Measurements from ENCODE around the gene SCG3.
A peak's percentile ranks its signal among the peaks of the same experiment; 100 is the strongest.
"Not testable (repeated sequence)": the region's sequence is repeated elsewhere in the genome, so short reads cannot be mapped to it uniquely, and the experiment has no call there.

Gene SCG3

GRCh38 chr15:51681303-51681963 is at the start of gene SCG3:
TSS of gene SCG3 (plus strand) at chr15:51681503. CDS start at chr15:51681756, 253 bp downstream.
- DNase-seq = peak; percentile 88

DNA sequence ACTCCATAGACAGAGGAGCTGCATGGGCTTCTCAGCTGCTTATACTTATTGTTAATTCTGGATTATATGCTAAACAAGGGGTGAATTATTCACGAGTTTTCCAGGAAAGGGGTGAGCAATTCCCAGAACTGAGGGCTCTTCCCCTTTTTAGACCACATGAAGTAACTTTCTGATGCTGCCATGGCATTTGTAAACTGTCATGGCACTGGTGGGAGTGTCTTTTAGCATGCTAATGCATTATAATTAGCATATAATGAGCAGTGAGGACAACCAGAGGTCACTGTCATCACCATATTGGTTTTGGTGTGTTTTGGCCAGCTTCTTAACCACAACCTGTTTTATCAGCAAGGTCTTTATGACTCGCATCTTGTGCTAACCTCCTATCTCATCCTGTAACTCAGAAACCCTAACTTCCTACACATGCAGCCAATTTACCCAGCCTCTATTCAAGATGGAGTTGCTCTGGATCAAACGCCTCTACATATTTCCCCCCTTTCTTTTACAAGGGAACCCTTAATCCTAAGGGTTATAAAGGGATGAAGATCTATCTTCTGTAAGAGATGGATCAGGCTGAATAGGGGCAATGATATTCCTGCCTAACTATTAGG is 46.6 kb upstream of the SCG3 start:
- DNase-seq = no peak

GRCh38 chr15:51641490-51642130 is 39.7 kb upstream of the SCG3 start:
- DNase-seq = no peak

DNA sequence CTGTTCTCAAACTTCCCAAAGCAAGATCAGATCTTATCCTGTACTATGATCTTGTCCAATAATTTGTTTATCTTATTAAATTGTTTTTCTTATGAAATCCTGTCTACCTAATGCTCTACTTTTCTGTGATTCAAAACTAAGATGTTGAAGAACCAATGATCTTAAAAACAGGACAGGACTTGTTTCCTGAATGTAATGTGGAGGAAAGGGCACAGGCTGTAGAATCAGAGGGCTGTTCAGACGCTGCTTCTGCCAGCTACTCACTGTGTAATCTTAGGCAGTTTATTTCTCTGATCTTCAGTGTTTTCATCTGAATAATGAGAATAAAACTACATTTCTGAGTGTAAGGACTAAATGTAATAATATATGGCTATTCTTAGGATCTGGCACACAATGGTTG is 38.6 kb upstream of the SCG3 start:
- no peak for DNase-seq

DNA sequence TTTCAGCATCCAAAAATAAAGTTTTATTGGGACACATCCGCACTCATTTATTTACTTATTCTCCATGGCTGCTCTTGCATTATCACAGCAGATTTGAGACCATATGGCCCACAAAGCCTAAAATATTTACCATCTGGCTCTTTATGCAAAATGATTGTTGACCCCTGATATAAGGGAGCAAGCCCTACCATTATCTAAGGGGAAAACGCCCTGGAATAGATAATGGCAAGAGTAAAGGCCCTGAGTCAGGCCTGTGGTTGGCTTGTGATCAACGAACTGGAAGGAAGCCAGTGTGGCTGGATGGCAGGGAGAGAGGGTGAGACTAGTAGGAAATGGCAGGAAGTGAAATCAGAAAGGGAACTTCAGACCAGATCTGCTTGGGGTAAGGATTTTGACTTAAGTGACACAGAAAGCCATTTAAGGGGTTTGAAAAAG is 34.2 kb upstream of the SCG3 start:
- DNase-seq = no peak

DNA sequence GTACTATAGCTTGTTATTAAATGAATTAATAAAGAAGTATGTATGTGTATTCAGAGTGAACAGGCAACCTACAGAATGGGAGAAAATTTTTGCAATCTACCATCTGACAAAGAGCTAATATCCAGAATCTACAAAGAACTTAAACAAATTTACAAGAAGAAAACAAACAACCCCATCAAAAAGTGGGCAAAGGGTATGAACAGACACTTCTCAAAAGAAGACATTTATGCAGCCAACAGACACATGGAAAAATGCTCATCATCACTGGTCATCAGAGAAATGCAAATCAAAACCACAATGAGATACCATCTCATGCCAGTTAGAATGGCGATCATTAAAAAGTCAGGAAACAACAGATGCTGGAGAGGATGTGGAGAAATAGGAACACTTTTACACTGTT is 33.2 kb upstream of the SCG3 start:
- not testable (repeated sequence) for DNase-seq

- not testable (repeated sequence) for DNase-seq
Observed at GRCh38 chr15:51648643-51649042, 32.7 kb upstream of the SCG3 start.

- DNase-seq = no peak
Observed at GRCh38 chr15:51649659-51650521, 31.4 kb upstream of the SCG3 start.

GRCh38 chr15:51652084-51652668 is 29.1 kb upstream of the SCG3 start:
- no peak for DNase-seq

DNA sequence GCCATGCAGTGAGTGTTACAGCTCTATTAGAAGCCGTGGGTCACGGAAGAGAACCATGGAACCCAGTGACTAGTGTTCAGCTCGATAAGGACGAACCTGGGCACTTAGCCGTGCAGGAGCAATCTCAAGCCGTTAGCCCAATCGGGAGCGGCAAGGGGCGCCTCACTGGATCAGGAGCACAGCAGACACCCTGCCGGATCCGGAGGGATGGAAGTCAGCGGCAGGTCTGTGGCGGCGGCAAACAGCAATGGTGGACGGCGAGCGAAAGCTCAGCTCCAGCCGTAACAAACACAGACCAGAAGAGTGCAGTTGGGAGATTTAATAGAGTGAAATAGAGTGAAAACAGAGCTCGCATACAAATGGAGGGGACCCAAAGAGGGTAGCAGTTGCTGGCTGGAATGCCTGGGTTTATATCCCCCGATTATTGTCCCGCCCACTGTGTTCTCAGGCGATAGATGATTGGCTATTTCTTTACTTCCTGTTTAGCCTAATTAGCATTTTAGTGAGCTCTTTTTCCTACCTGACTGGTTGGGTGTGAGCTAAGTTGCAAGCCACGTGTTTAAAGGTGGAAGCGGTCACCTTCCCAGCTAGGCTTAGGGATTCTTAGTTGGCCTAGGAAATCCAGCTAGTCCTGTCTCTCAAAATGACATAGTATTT is 25.8 kb upstream of the SCG3 start:
- DNase-seq = not testable (repeated sequence)

- no peak for DNase-seq
Observed at GRCh38 chr15:51658664-51659063, 22.6 kb upstream of the SCG3 start.

- DNase-seq = no peak
Observed at GRCh38 chr15:51661072-51661471, 20.2 kb upstream of the SCG3 start.

DNA sequence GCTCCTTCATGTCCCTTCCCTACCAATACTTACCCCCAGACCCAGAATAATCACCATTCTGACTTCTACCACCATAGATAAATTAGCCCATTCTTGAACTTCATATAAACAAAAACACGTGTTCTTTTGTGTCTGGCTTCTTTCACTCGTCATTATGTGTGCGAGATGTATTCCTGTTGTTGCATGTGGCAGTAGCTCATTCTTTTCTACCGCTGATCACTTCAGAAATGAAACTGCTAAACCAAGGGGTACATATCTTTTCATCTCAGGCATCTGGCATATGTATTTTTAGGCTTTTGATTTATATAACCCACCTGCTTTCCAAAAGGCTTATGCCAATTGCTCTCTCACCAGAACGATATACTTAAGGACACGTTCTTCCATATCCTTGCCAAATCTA is 13.8 kb upstream of the SCG3 start:
- no peak for DNase-seq

DNA sequence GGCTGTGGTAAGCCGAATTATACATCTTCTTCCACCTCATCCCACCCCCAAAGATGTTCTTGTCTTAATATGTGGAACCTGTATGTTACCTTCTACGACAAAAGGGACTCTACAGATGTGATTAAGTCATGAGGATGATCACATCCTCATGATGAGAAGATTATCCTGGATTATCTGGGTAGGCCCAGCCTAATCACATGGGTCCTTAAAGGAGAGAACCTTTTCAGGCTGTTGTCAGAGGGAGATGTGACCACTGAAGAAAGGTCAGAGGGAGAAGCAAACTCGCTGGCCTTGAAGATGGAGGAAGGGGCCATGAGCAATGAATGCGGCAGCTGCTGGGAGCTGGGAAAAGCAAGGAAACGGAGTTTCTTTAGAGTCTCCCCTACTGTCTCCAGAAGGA is 12.9 kb upstream of the SCG3 start:
- no peak for DNase-seq

GRCh38 chr15:51669381-51669780 is 11.9 kb upstream of the SCG3 start:
- DNase-seq = no peak

DNA sequence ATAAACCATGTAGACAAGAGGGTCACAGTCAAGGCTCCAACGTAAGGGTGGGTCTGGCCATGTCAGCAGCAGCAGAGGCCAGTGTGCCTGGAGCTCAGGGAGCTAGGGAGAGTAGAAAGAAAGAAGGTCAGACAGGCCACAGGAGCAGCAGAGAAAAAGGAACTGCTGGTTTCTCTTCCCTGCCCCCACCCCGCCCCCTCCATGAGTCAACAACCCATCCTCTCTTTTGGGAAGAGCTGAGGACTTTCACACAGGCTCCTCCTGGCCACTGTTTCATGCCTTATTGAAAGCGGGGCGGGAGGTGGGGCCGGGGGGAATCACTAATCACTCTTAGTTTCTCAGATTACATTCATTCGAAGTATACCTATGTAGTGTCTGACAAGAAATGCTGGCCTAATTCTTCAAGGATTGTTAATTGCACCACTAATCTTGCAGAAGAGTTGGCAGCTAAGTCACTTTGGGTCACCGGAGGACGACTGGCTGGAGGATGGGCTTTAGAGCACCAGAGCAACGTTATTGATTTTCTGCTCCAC is 9.1 kb upstream of the SCG3 start:
- no peak for DNase-seq

DNA sequence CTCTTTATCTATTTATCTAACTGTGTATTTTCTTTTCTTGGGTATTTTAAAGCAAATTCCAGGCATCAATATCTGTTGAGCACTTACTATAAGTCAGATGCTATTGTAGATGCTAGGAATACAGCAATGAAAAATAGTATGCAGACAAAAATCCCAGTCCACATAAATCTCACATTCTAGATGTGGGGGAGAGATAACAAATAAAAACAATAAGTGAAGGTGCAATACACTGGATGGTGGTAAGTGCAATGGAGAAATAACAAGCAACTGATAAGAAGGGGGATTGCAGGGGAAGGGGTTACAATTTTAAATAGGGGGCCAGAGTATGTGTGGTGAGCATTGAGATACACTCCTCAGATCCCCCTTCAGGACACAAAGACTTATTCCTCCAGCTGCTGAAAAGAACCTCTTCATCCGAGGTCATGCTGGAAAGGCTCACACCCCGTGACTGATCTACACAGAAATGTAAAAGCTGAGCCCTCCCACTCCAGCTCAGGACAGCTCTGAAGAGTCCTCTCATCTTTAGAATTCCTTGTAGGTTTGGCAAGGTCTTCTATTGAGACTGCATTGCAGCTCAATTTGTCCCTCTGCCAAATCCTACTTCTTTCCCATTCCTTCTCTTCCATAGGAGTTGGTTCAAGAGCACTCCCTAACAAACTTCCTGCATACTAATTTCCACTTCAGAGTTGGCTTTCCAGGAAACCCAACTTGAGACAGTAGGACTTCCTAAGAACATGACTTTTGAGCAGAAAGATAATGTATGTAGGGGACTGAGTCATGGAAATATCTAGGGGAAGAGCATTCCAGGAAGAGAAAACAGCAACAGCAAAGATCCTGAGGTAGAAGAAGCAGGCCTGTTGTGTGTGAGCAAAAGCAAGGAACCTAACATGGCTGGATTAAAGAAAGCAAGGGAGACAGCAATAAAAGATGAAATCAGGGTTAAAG is 8.1 kb upstream of the SCG3 start:
- DNase-seq = no peak

- no peak for DNase-seq
Observed at GRCh38 chr15:51675234-51675633, 6.1 kb upstream of the SCG3 start.

DNA sequence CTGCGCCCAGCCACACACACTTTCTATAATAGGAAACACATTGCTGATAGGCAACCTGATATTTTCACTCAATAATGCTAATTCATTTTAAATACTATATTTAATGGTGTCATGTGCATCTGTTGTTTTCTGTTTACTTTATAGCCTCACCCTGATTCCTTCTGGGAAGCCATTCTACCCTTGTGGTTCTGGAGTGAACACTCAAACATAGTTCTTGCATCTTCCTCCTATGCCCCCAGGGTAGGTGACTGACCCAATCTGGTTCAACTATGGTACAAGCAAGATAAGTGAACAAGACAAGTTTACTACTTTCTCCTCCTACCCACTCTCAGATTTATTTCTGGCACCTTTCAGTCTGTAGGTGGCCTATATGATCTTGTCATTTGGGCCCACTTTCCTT is 4.3 kb upstream of the SCG3 start:
- DNase-seq = no peak

- no peak for DNase-seq
Observed at GRCh38 chr15:51677452-51677851, 3.9 kb upstream of the SCG3 start.

DNA sequence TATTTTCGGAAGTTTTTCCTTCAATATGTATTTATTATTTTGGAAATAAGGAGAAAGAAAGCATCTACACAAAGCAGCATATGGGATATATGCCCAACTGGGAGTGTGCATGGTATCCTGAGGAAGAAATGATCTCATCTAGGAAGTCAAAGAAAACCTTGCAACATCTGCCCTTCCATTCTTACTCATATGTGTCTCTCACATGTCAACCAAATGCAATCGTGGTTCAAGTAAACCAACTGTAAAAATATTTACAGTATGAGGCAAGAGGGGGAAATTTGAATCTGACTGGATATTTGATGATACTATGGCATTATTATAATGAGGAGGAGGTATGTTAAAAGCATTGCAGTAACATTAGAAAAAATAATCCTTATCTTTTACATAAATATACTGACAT is 3.2 kb upstream of the SCG3 start:
- no peak for DNase-seq
